H1 (cell line): ENCODE results near the gene TSPAN5. TPM values are rescaled to one million over a fixed set of nuclear protein-coding genes. Genes with fewer than 3 reads are reported as not detected.

Experiments
- CTCF ChIA-PET: fragments of 300-600 bp; sonication (Branson Sonifier 250); formaldehyde crosslinking; loops from one replicate; lab custom pipeline; 2021; ENCODE audit not compliant: partially characterized antibody; lab: Charles Lee
- POLR2A ChIA-PET: fragments of 300-600 bp; sonication (Branson Sonifier 250); formaldehyde crosslinking; loops from one replicate; lab custom pipeline; 2021; ENCODE audit warnings: inconsistent platforms; ENCODE audit not compliant: partially characterized antibody; lab: Charles Lee
- DNase-seq, 2 experiments: peaks; one replicate each; pipeline versions ENCODE4 v3.0.0 to v3.0.0-alpha.2; 2010 to 2022; ENCODE audit warnings: low spot score in 2 of 2, low read depth in 1 of 2, mixed read lengths in 1 of 2
- FAIRE-seq: peaks from 2 replicates; lab custom pipeline; 2011; peaks lifted over from hg19 to GRCh38; lab: Jason Lieb, UNC
- H2AFZ ChIP-seq: 2 replicates; pipeline ENCODE4 v1.8.1; 2012; ENCODE audit warnings: low read length, inconsistent platforms
- H2AK5ac ChIP-seq: 2 replicates; pipeline ENCODE4 v1.6.1; 2013; ENCODE audit warnings: low read depth, low read length
- H2BK120ac ChIP-seq: replicated peaks from 2 replicates; pipeline ENCODE3; 2013; ENCODE audit warnings: low read depth, low read length, inconsistent platforms
- H2BK12ac ChIP-seq: 2 replicates; pipeline ENCODE4 v1.6.1; 2013; ENCODE audit warnings: low read depth, low read length
- H2BK15ac ChIP-seq: 2 replicates; pipeline ENCODE4 v1.6.1; 2013; ENCODE audit warnings: low read length
- H2BK20ac ChIP-seq: 2 replicates; pipeline ENCODE4 v1.6.1; 2013; ENCODE audit warnings: low read length
- H2BK5ac ChIP-seq: 2 replicates; pipeline ENCODE4 v1.6.1; 2013; ENCODE audit warnings: low read depth, low read length
- H3K14ac ChIP-seq: 2 replicates; pipeline ENCODE4 v1.6.1; 2013; ENCODE audit warnings: inconsistent platforms; ENCODE audit not compliant: insufficient read length
- H3K18ac ChIP-seq: 2 replicates; pipeline ENCODE4 v1.6.1; 2013; ENCODE audit warnings: low read length; ENCODE audit errors: extremely low read depth
- H3K23ac ChIP-seq: 2 replicates; pipeline ENCODE4 v1.6.1; 2013; ENCODE audit warnings: inconsistent platforms; ENCODE audit not compliant: insufficient read length
- H3K23me2 ChIP-seq: 2 replicates; pipeline ENCODE4 v1.6.1; 2013; ENCODE audit warnings: low read depth, low read length
- H3K27ac ChIP-seq: 2 replicates; pipeline ENCODE4 v1.6.1; 2011; ENCODE audit warnings: low read depth, low read length, inconsistent platforms
- H3K27me3 ChIP-seq, 4 experiments: replicated peaks in 1 of 4; 1 replicate in 1 of 4; 2 replicates in 3 of 4; pipeline versions ENCODE4 v1.6.1 to v1.8.1; 2011 to 2013; ENCODE audit warnings: low read length in 3 of 4, mild to moderate bottlenecking in 3 of 4, inconsistent platforms in 2 of 4, mixed read lengths in 2 of 4, moderate library complexity in 1 of 4; ENCODE audit not compliant: control insufficient read depth in 3 of 4, insufficient read depth in 3 of 4; ENCODE audit errors: extremely low read depth in 1 of 4
- H3K36me3 ChIP-seq, 4 experiments: 2 replicates each; pipeline versions ENCODE4 v1.6.1 to v1.8.1; 2011 to 2013; ENCODE audit warnings: mild to moderate bottlenecking in 4 of 4, low read length in 3 of 4, moderate library complexity in 2 of 4, control low read depth in 1 of 4, inconsistent platforms in 1 of 4; ENCODE audit not compliant: insufficient read depth in 4 of 4, control insufficient read depth in 2 of 4
- H3K4ac ChIP-seq: replicated peaks from 2 replicates; pipeline ENCODE3; 2013; ENCODE audit warnings: low read length, low read depth, mixed read lengths, inconsistent platforms; ENCODE audit not compliant: insufficient read length
- H3K4me1 ChIP-seq, 4 experiments: replicated peaks in 1 of 4; 1 replicate in 1 of 4; 2 replicates in 3 of 4; pipeline versions ENCODE4 v1.6.1 to v1.8.1; 2011 to 2013; ENCODE audit warnings: low read length in 3 of 4, inconsistent platforms in 2 of 4, mixed read lengths in 1 of 4; ENCODE audit not compliant: insufficient read depth in 4 of 4, control insufficient read depth in 3 of 4
- H3K4me2 ChIP-seq, 2 experiments: 2 replicates each; pipeline versions ENCODE4 v1.6.1 to v1.8.1; 2011 to 2013; ENCODE audit warnings: low read depth in 2 of 2, low read length in 2 of 2, control low read depth in 1 of 2, inconsistent platforms in 1 of 2, mild to moderate bottlenecking in 1 of 2; ENCODE audit not compliant: insufficient read depth in 1 of 2
- H3K4me3 ChIP-seq, 4 experiments: fragments of 200-600, 300-600 bp in 1 of 4; sonication (generic), shearing (Covaris generic), sonication (Bioruptor Twin) in 1 of 4; 2 replicates each; pipeline versions ENCODE4 v1.5.1 to v1.8.1; 2011 to 2016; ENCODE audit warnings: low read length in 4 of 4, low read depth in 3 of 4, control low read depth in 2 of 4, inconsistent platforms in 2 of 4, mild to moderate bottlenecking in 2 of 4, mixed read lengths in 1 of 4, moderate library complexity in 1 of 4; ENCODE audit not compliant: insufficient read depth in 2 of 4; ENCODE audit errors: extremely low read depth in 1 of 4
- H3K56ac ChIP-seq: replicated peaks from 2 replicates; pipeline ENCODE3; 2013; ENCODE audit warnings: low read depth, mild to moderate bottlenecking, mixed read lengths, low read length, inconsistent platforms; ENCODE audit not compliant: insufficient read length
- H3K79me1 ChIP-seq: 2 replicates; pipeline ENCODE4 v1.6.1; 2013; ENCODE audit warnings: low read depth, low read length, control low read depth
- H3K79me2 ChIP-seq, 2 experiments: 2 replicates each; pipeline versions ENCODE4 v1.6.1 to v1.8.1; 2012 to 2013; ENCODE audit warnings: low read length in 2 of 2, mild to moderate bottlenecking in 2 of 2, inconsistent platforms in 1 of 2; ENCODE audit not compliant: insufficient read depth in 2 of 2, control insufficient read depth in 1 of 2
- H3K9ac ChIP-seq, 4 experiments: replicated peaks in 1 of 4; 1 replicate in 1 of 4; 2 replicates in 3 of 4; pipeline versions ENCODE4 v1.6.1 to v1.8.1; 2011 to 2013; ENCODE audit warnings: low read depth in 3 of 4, low read length in 3 of 4, control low read depth in 2 of 4, mild to moderate bottlenecking in 2 of 4, moderate library complexity in 2 of 4, inconsistent platforms in 1 of 4; ENCODE audit errors: extremely low read depth in 1 of 4
- H3K9me3 ChIP-seq, 2 experiments: 2 replicates each; pipeline versions ENCODE4 v1.6.1 to v1.8.1; 2012 to 2013; ENCODE audit warnings: mild to moderate bottlenecking in 2 of 2, moderate library complexity in 2 of 2, control low read depth in 1 of 2, inconsistent platforms in 1 of 2, low read depth in 1 of 2, low read length in 1 of 2, mixed read lengths in 1 of 2; ENCODE audit not compliant: insufficient read depth in 2 of 2
- H4K20me1 ChIP-seq, 2 experiments: replicated peaks in 1 of 2; 2 replicates each; pipeline versions ENCODE3 to v1.8.1; 2011 to 2013; ENCODE audit warnings: inconsistent platforms in 2 of 2, low read length in 2 of 2, mild to moderate bottlenecking in 1 of 2; ENCODE audit not compliant: insufficient read depth in 2 of 2, control insufficient read depth in 1 of 2
- H4K5ac ChIP-seq: 2 replicates; pipeline ENCODE4 v1.6.1; 2013; ENCODE audit warnings: low read length, low read depth, mixed read lengths, inconsistent platforms; ENCODE audit not compliant: insufficient read length
- H4K8ac ChIP-seq: 2 replicates; pipeline ENCODE4 v1.8.0; 2013; ENCODE audit warnings: mild to moderate bottlenecking, moderate library complexity, low read length, inconsistent platforms; ENCODE audit not compliant: insufficient read depth; ENCODE audit errors: extremely low read depth
- H4K91ac ChIP-seq: replicated peaks from 2 replicates; pipeline ENCODE3; 2013; ENCODE audit warnings: low read length, mixed read lengths, inconsistent platforms; ENCODE audit not compliant: insufficient read length
- RAD21 ChIP-seq, 2 experiments: IDR thresholded peaks in 1 of 2; conservative IDR thresholded peaks in 1 of 2; 2 replicates each; pipeline ENCODE4 v1.6.1; 2011; ENCODE audit warnings: low read depth in 2 of 2, low read length in 2 of 2, improper control_type of control experiment in 1 of 2, inconsistent platforms in 1 of 2, mild to moderate bottlenecking in 1 of 2, moderate library complexity in 1 of 2
- YY1 ChIP-seq: IDR thresholded peaks from 2 replicates; pipeline ENCODE4 v1.6.1; 2011; ENCODE audit warnings: low read depth, mild to moderate bottlenecking, low read length
- WGBS, 2 experiments: shearing (Covaris generic) in 1 of 2; methylation state at CpG; one replicate each; pipeline versions ENCODE4 v1.1.6 to v1.1.7; 2013 to 2015; ENCODE audit warnings: low lambda C conversion rate in 2 of 2, mixed read lengths in 2 of 2, inconsistent platforms in 1 of 2, low coverage in 1 of 2, missing lambda C conversion rate in 1 of 2; ENCODE audit not compliant: insufficient replicate concordance in 2 of 2, insufficient coverage in 1 of 2, insufficient read length in 1 of 2; ENCODE audit errors: extremely low coverage in 1 of 2, missing lambda C conversion rate in 1 of 2; 5-methylcytosine and 5-hydroxymethylcytosine counted together
- polyA plus RNA-seq, 7 experiments: library from polyadenylated mRNA; depleted of rRNA in 3 of 7; stranded (reverse) in 5 of 7; unstranded in 2 of 7; fragments of >200 nt in 5 of 7; fragments of 200-250 nt in 2 of 7; gene quantifications; 1 replicate in 5 of 7; 2 replicates in 1 of 7; 4 replicates in 1 of 7; pipeline versions ENCODE4 v1.2.1 to v1.2.3, GENCODE V29; 2011 to 2013; ENCODE audit warnings: missing spikeins in 2 of 7, mixed read lengths in 2 of 7
- total RNA-seq: library from RNA; stranded (reverse); fragmentation: NEBNext Ultra II Directional; extraction: Animal tissue kit (Norgen Biotek cat#: 25700); gene quantifications from 2 replicates; pipeline ENCODE4 v1.2.1, GENCODE V29; 2021

Gene TSPAN5
- total and polyA plus RNA-seq, 2 of the 8 experiments (the other 6 are each of a cell fraction or from before 2014, with no cell fraction given) = 17.6 to 21.2 TPM

GRCh38 chr4:98679738-98680137 lies 21.3 kb upstream of the TSPAN5 start:
- H2AFZ ChIP-seq = peak overlapping the region; percentile 43

More at GRCh38 chr4:98679738-98680137, 21.3 kb upstream of the TSPAN5 start:
- Histone ChIP-seq H3K9ac (no peak overlapping the region), H3K79me2 (no peaks in the 10 kb centered on the region), H2BK15ac (no peak overlapping the region), H3K4ac (no peak overlapping the region), H3K27me3 (no peaks in the 10 kb centered on the region; a peak in 1 of 7 replicates), H4K8ac (no peak overlapping the region), H3K14ac (no peak overlapping the region), H3K56ac (no peak overlapping the region), H2BK120ac (no peak overlapping the region), H3K4me1 (peaks cover 0 to 3% (median 1%) of the 10 kb centered on the region in 4 experiments; a peak in 2 of 7 replicates), H2BK20ac (no peak overlapping the region), H2BK12ac (no peak overlapping the region), H2BK5ac (no peak overlapping the region), H4K20me1 (no peaks in the 10 kb centered on the region), H3K79me1 (no peaks in the 10 kb centered on the region), H2AK5ac (no peak overlapping the region), H3K23me2 (no peaks in the 10 kb centered on the region), H3K18ac (no peak overlapping the region), H4K91ac (no peak overlapping the region), H3K23ac (no peak overlapping the region), H3K36me3 (no peaks in the 10 kb centered on the region), H3K4me3 (no peak overlapping the region), H3K4me2 (no peak overlapping the region), H3K27ac (no peak overlapping the region), H4K5ac (no peak overlapping the region), H3K9me3 (no peaks in the 10 kb centered on the region)
- POLR2A ChIA-PET = no interaction called here
- TF ChIP-seq RAD21 (IDR thresholded peaks at IDR 0.05 in 1 of 2, conservative IDR thresholded peaks at IDR 0.05 in 1 of 2; ENCODE audit: low read depth in 2 of 2, low read length in 2 of 2) = peak in 1 of 2 experiments; percentile 13; a peak in 1 of 4 replicates
- TF ChIP-seq YY1 = no peak
- FAIRE-seq (peak; percentile 55), DNase-seq (no peak)
- WGBS, 2 experiments = 57% methylated on average over 4 of the region's 4 CpGs; no CpG with 5 or more reads in 1 of the 2 experiments
- CTCF ChIA-PET = interaction anchor here (1.2 to 1.7 kb wide), 2 partner anchors 8 to 119 kb away, joined by 3 to 5 read pairs; no protein-coding TSS in a partner anchor
